Mesenchymal stem cell (in vitro differentiated cells and primary cell): ENCODE data around the gene RHOV.
A peak's percentile ranks its signal among the peaks of the same experiment; 100 is the strongest.

Experiments
- DNase-seq: peaks from one replicate; pipeline ENCODE4 v3.0.0-alpha.2; 2013
- H2AFZ ChIP-seq: one replicate; pipeline ENCODE4 v1.6.1; 2013; ENCODE audit warnings: low read depth, mild to moderate bottlenecking, control low read depth, inconsistent platforms, low read length, moderate library complexity
- H2AK5ac ChIP-seq: 2 replicates; pipeline ENCODE4 v1.6.1; 2013; ENCODE audit warnings: low read length, moderate library complexity, mild to moderate bottlenecking, inconsistent platforms; ENCODE audit not compliant: severe bottlenecking
- H2BK120ac ChIP-seq: one replicate; pipeline ENCODE4 v1.6.1; 2013; ENCODE audit warnings: low read depth, mild to moderate bottlenecking, inconsistent platforms, low read length, moderate library complexity
- H2BK12ac ChIP-seq, 2 experiments: one replicate each; pipeline ENCODE4 v1.6.1; 2013; ENCODE audit warnings: inconsistent platforms in 2 of 2, low read length in 2 of 2, mild to moderate bottlenecking in 2 of 2, moderate library complexity in 2 of 2, control low read depth in 1 of 2
- H2BK15ac ChIP-seq: one replicate; pipeline ENCODE4 v1.6.1; 2013; ENCODE audit warnings: mild to moderate bottlenecking, low read depth, inconsistent platforms; ENCODE audit not compliant: poor library complexity, severe bottlenecking
- H2BK5ac ChIP-seq: 2 replicates; pipeline ENCODE4 v1.6.1; 2013; ENCODE audit warnings: low read depth, mild to moderate bottlenecking, low read length, control low read depth, inconsistent platforms; ENCODE audit not compliant: poor library complexity, severe bottlenecking
- H3K14ac ChIP-seq, 2 experiments: one replicate each; pipeline ENCODE4 v1.6.1; 2013; ENCODE audit warnings: inconsistent platforms in 2 of 2, low read length in 2 of 2, control low read depth in 1 of 2, mild to moderate bottlenecking in 1 of 2, moderate library complexity in 1 of 2
- H3K18ac ChIP-seq, 2 experiments: one replicate each; pipeline ENCODE4 v1.6.1; 2013; ENCODE audit warnings: inconsistent platforms in 2 of 2, low read length in 2 of 2, control low read depth in 1 of 2, low read depth in 1 of 2, mild to moderate bottlenecking in 1 of 2
- H3K23ac ChIP-seq, 2 experiments: one replicate each; pipeline ENCODE4 v1.6.1; 2013; ENCODE audit warnings: inconsistent platforms in 2 of 2, low read length in 2 of 2, mild to moderate bottlenecking in 2 of 2, moderate library complexity in 2 of 2, control low read depth in 1 of 2
- H3K27ac ChIP-seq: 2 replicates; pipeline ENCODE4 v1.5.1; 2013; ENCODE audit warnings: mild to moderate bottlenecking, moderate library complexity, low read length, control low read depth, inconsistent platforms; ENCODE audit not compliant: poor library complexity, severe bottlenecking
- H3K27me3 ChIP-seq, 2 experiments: 2 replicates each; pipeline versions ENCODE4 v1.6.1 to v1.7.0; 2013; ENCODE audit warnings: low read length in 2 of 2, mild to moderate bottlenecking in 2 of 2, moderate library complexity in 2 of 2, control low read depth in 1 of 2, inconsistent platforms in 1 of 2; ENCODE audit not compliant: control insufficient read depth in 1 of 2, insufficient read depth in 1 of 2
- H3K36me3 ChIP-seq, 2 experiments: 2 replicates each; pipeline versions ENCODE4 v1.6.1 to v1.7.0; 2013; ENCODE audit warnings: low read length in 2 of 2, control low read depth in 1 of 2, inconsistent platforms in 1 of 2, low read depth in 1 of 2, mild to moderate bottlenecking in 1 of 2; ENCODE audit not compliant: insufficient read depth in 2 of 2, control insufficient read depth in 1 of 2
- H3K4ac ChIP-seq, 2 experiments: one replicate each; pipeline ENCODE4 v1.6.1; 2013; ENCODE audit warnings: inconsistent platforms in 2 of 2, low read length in 2 of 2, mild to moderate bottlenecking in 2 of 2, moderate library complexity in 2 of 2, control low read depth in 1 of 2, low read depth in 1 of 2
- H3K4me1 ChIP-seq: 2 replicates; pipeline ENCODE4 v1.6.1; 2013; ENCODE audit warnings: low read depth, low read length, control low read depth; ENCODE audit not compliant: control insufficient read depth, insufficient read depth
- H3K4me2 ChIP-seq: 2 replicates; pipeline ENCODE4 v1.6.1; 2013; ENCODE audit warnings: low read length, mild to moderate bottlenecking, inconsistent platforms; ENCODE audit not compliant: poor library complexity, severe bottlenecking
- H3K4me3 ChIP-seq, 2 experiments: 2 replicates each; pipeline versions ENCODE4 v1.5.1 to v1.7.0; 2013; ENCODE audit warnings: low read length in 2 of 2, mild to moderate bottlenecking in 2 of 2, control low read depth in 1 of 2, low read depth in 1 of 2; ENCODE audit not compliant: insufficient read depth in 1 of 2
- H3K79me1 ChIP-seq: replicated peaks from 2 replicates; pipeline ENCODE4 v1.6.1; 2013; ENCODE audit warnings: mild to moderate bottlenecking, control low read depth, low read length, inconsistent platforms; ENCODE audit not compliant: poor library complexity, severe bottlenecking
- H3K9ac ChIP-seq: 2 replicates; pipeline ENCODE4 v1.7.0; 2013; ENCODE audit warnings: mild to moderate bottlenecking, low read length, moderate library complexity
- H3K9me3 ChIP-seq: 2 replicates; pipeline ENCODE4 v1.7.0; 2013; ENCODE audit warnings: mild to moderate bottlenecking, low read length; ENCODE audit not compliant: control insufficient read depth
- H4K8ac ChIP-seq: one replicate; pipeline ENCODE4 v1.6.1; 2013; ENCODE audit warnings: inconsistent platforms, mild to moderate bottlenecking, low read length, moderate library complexity
- H4K91ac ChIP-seq: one replicate; pipeline ENCODE4 v1.6.1; 2013; ENCODE audit warnings: mild to moderate bottlenecking, low read length, inconsistent platforms
- WGBS: methylation state at CpG from one replicate; pipeline ENCODE4 v1.1.7; 2013; ENCODE audit warnings: mixed read lengths; 5-methylcytosine and 5-hydroxymethylcytosine counted together

Gene RHOV

DNA sequence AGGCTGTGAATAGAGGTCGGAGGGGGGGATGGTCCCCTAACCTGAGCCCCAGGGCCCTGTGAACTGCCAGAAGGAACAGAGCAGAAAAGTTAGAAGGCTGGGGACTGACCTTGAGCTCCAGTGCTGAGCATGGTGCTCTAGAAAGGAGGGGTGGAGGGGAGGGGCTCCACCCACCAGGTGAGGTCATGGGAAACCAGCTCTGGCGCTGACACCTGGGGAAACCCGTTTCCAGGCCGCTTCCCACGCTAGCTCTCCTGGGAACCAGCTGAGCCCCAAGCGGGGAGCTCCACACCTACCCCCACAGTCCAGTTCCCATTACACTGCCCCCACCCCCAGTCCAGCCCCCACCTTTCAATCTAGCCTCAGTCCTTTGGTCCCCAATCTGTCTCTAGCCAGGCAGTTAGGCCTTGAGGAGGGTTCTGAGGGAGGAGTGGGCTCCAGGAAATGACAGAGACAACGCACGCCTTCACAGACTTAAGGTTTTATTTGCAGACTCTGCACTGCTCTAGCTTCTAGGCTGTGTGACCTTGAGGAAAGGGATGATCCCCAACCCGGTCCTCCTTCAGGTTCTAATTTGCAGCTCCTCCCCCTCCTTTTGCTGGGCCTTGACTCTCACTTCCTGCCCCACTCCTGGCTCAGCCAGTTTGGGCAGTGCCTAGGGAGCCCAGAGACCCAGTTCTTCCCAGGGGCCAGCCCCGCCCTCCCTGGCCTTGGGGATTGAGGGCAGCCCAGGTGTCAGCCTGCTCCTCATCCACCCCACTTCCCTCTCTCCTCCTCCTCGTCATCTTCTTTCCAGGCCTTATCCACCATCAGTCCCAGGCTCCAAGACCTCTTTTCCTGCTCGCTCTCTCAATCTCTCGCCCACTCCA lies 2.1 kb downstream of the RHOV start:
- Histone ChIP-seq H3K23ac (no peak overlapping the region), H4K91ac (no peak overlapping the region), H3K18ac (no peak overlapping the region), H3K27ac (no peak overlapping the region), H3K4me1 (peaks cover 14% of the 10 kb centered on the region), H3K9ac (no peak overlapping the region), H2BK12ac (no peak overlapping the region), H2AK5ac (no peak overlapping the region), H3K14ac (no peak overlapping the region), H2BK15ac (peak overlapping the region; percentile 57), H3K79me1 (no peaks in the 10 kb centered on the region), H2BK120ac (no peak overlapping the region), H2BK5ac (no peak overlapping the region), H3K4me3 (no peak overlapping the region), H3K36me3 (no peaks in the 10 kb centered on the region), H2AFZ (no peak overlapping the region), H3K4me2 (no peak overlapping the region), H4K8ac (no peak overlapping the region), H3K9me3 (no peaks in the 10 kb centered on the region), H3K4ac (no peak overlapping the region), H3K27me3 (peaks cover 10 to 38% of the 10 kb centered on the region in 2 experiments)
- DNase-seq: no peak
- WGBS: 67% methylated on average over 8 of the region's 13 CpGs

DNA sequence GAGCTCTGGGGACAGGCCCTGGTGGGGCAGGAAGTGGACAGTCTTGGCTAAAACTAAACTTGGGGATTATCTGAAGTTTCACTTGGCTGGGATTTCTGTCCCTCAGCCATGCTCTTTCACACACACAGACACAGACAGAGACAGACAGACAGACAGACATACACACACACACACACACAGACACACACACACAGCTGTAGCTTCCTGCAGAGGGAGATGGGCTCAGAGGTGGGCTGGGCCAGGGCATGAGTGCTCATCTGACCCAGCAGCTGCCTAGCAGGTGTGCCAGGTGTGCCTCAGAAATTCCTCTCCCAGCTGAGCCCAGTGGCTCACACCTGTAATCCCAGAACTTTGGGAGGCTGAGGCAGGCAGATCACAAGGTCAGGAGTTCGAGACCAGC lies 3.3 kb downstream of the RHOV start:
- H3K23ac ChIP-seq: peak overlapping the region in 1 of 2 experiments; percentile 42
- no peak overlapping the region for H2BK5ac ChIP-seq
- no peaks in the 10 kb centered on the region for H3K36me3 ChIP-seq
- no peak overlapping the region for H3K4me2 ChIP-seq
- H2BK12ac ChIP-seq: no peak overlapping the region
- no peak overlapping the region for H4K8ac ChIP-seq
- no peak overlapping the region for H3K14ac ChIP-seq
- no peak overlapping the region for H3K27ac ChIP-seq
- peaks cover 10 to 38% of the 10 kb centered on the region in 2 experiments for H3K27me3 ChIP-seq
- no peak overlapping the region for H4K91ac ChIP-seq
- no peak overlapping the region for H2BK15ac ChIP-seq
- H3K4me3 ChIP-seq: no peak overlapping the region
- no peak overlapping the region for H2AFZ ChIP-seq
- H3K9ac ChIP-seq: no peak overlapping the region
- H2BK120ac ChIP-seq: no peak overlapping the region
- H3K4me1 ChIP-seq: peaks cover 19% of the 10 kb centered on the region
- no peaks in the 10 kb centered on the region for H3K79me1 ChIP-seq
- WGBS: 78% methylated on average over 1 of the region's 1 CpG
- no peak overlapping the region for H3K4ac ChIP-seq
- H3K9me3 ChIP-seq: no peaks in the 10 kb centered on the region
- H3K18ac ChIP-seq: peak overlapping the region in 1 of 2 experiments; percentile 38
- H2AK5ac ChIP-seq: no peak overlapping the region
- no peak for DNase-seq

DNA sequence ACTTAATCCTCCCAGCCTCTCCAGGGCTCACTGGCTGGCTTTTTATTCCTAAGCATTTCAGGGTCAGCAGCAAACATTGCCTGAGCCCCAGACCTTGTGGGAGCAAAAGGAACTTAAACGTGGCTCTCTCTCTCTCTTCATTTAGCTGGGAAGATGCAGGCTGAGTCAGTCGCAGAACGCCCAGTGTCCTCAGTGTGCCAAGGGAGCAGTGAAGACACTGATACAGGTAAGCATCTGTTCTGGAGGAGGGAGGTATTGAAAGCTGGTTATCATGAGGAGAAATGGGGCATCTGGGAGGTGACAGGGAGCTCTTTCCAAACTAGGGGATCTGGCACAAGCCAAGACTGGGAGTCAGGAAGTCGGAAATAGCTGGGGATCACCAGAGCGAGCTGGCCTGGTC lies 4.3 kb downstream of the RHOV start:
- no peaks in the 10 kb centered on the region for H3K9me3 ChIP-seq
- H3K79me1 ChIP-seq: no peaks in the 10 kb centered on the region
- H3K4ac ChIP-seq: no peak overlapping the region
- H2AFZ ChIP-seq: no peak overlapping the region
- H2BK120ac ChIP-seq: no peak overlapping the region
- no peak overlapping the region for H4K8ac ChIP-seq
- no peak overlapping the region for H2AK5ac ChIP-seq
- no peak overlapping the region for H3K14ac ChIP-seq
- no peak overlapping the region for H2BK5ac ChIP-seq
- no peaks in the 10 kb centered on the region for H3K36me3 ChIP-seq
- H3K27ac ChIP-seq: no peak overlapping the region
- H3K27me3 ChIP-seq: peaks cover 10 to 42% of the 10 kb centered on the region in 2 experiments
- 86% methylated on average over 5 of the region's 5 CpGs for WGBS
- no peak for DNase-seq
- no peak overlapping the region for H4K91ac ChIP-seq
- no peak overlapping the region for H2BK12ac ChIP-seq
- no peak overlapping the region for H3K4me2 ChIP-seq
- H3K4me3 ChIP-seq: no peak overlapping the region
- peak overlapping the region in 1 of 2 experiments; percentile 31 for H3K23ac ChIP-seq
- H3K18ac ChIP-seq: no peak overlapping the region
- H3K4me1 ChIP-seq: peaks cover 22% of the 10 kb centered on the region
- no peak overlapping the region for H2BK15ac ChIP-seq
- H3K9ac ChIP-seq: no peak overlapping the region

DNA sequence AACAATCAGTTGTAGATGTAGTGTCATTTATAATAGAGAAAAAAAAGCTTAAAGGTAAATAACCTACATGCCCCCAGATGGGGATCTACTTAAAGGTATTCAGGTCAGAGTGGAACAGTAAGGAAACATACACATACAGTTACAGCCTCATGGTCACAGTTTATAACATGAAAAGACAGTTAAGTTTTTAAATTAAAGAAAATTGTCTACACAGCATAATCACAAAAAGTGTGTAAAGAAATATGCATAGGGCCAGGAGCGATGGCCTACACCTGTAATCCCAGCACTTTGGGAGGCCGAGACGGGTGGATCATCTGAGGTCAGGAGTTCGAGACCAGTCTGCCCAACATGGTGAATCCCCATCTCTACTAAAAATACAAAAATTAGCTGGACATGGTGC lies 6.8 kb downstream of the RHOV start:
- no peak overlapping the region for H4K8ac ChIP-seq
- H3K4me1 ChIP-seq: peaks cover 10% of the 10 kb centered on the region
- H3K36me3 ChIP-seq: no peaks in the 10 kb centered on the region
- no peak overlapping the region for H2BK12ac ChIP-seq
- H4K91ac ChIP-seq: no peak overlapping the region
- no peak overlapping the region for H2AFZ ChIP-seq
- H3K18ac ChIP-seq: no peak overlapping the region
- no peak overlapping the region for H3K27ac ChIP-seq
- H3K4me3 ChIP-seq: no peak overlapping the region
- H2BK15ac ChIP-seq: no peak overlapping the region
- no peak overlapping the region for H2AK5ac ChIP-seq
- no peaks in the 10 kb centered on the region for H3K9me3 ChIP-seq
- no peak overlapping the region for H3K4ac ChIP-seq
- H3K4me2 ChIP-seq: no peak overlapping the region
- no peak overlapping the region for H3K9ac ChIP-seq
- no peak for DNase-seq
- no peak overlapping the region for H3K14ac ChIP-seq
- H2BK120ac ChIP-seq: no peak overlapping the region
- no peaks in the 10 kb centered on the region for H3K79me1 ChIP-seq
- no peak overlapping the region for H2BK5ac ChIP-seq
- H3K27me3 ChIP-seq: peaks cover 0 to 34% of the 10 kb centered on the region in 2 experiments
- 94% methylated on average over 4 of the region's 4 CpGs for WGBS
- H3K23ac ChIP-seq: no peak overlapping the region
